Measurements from ENCODE around the gene RGMB. TPM values are rescaled to one million over a fixed set of nuclear protein-coding genes. Genes with fewer than 3 reads are reported as not detected.
A peak's percentile ranks its signal among the peaks of the same experiment; 100 is the strongest.

RGMB gene
- total RNA-seq, 1 experiment from 2014 or later = 31.4 TPM

- no peak for DNase-seq (ENCODE audit: low read depth)
These were observed 5.9 kb upstream of the RGMB start for GRCh38 chr5:98767581-98767980.

DNA sequence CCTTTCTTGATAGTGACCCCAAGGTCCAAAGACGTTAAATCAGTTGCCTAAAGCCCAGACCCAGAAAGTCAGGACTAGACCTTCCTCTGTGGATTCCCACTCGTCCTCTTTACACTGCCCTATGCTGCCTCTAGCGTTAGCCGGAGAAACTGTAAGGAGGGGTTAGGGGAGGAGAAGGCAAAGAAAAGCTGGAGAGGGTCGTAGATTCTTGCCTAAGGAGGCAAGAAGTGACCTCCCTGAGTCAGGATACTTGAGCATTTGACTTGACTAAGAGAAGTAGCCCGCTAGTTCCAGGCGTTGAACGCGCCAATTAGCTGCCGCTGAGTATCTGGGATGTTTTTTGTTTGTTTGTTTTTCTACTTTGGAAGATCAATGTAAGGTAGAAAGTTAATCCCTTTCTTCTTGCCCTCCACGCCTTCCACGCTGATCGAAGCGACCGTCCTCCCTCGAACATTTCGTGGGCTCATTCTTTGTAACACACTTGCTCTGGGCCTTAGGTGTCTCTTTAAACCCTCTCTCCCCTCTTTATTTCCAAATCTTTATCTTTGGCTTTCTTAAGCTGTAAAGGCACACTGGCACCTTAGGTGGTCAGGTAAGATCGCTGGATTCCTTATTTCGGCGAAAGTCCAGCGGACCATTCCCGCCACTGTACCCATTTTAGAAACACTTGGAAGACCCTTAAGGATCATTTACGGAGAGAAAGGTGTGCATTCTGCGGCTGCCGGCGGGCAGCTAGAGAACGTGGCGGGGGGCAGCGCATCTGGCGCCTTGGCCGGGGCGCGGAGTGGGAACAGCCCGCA is 5.1 kb upstream of the RGMB start:
- peak; percentile 52 for DNase-seq (ENCODE audit: low read depth)

DNA sequence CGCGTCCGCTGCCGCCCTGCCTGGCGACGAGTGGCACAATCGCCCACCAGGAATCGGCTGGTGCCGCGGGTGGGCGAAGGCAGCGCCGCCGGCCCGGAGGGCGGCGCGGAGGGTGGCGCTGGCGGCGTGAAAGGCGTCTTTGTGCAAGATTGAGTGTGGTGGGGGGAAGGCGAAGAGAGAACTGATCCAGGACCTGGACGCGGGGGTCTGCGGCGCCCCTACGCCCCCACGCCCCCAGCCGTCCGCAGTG is 4.6 kb upstream of the RGMB start:
- no peak for DNase-seq (ENCODE audit: low read depth)

GRCh38 chr5:98769210-98769958 is 4.1 kb upstream of the RGMB start:
- DNase-seq (ENCODE audit: low read depth) = peak; percentile 47

DNA sequence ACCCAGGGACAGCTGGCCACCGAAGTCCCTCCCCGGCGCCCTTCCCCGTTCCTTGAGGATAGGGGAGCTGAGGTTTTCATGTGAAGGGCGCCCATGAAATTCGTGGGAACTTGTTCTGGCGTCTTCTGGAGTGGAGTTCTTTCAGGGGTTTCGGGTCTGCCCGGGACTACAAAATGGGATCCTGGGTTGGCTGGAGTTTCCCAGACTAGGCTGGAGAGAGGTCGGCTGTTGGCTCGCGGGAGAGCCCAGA is 3.6 kb upstream of the RGMB start:
- no peak for DNase-seq (ENCODE audit: low read depth)

DNA sequence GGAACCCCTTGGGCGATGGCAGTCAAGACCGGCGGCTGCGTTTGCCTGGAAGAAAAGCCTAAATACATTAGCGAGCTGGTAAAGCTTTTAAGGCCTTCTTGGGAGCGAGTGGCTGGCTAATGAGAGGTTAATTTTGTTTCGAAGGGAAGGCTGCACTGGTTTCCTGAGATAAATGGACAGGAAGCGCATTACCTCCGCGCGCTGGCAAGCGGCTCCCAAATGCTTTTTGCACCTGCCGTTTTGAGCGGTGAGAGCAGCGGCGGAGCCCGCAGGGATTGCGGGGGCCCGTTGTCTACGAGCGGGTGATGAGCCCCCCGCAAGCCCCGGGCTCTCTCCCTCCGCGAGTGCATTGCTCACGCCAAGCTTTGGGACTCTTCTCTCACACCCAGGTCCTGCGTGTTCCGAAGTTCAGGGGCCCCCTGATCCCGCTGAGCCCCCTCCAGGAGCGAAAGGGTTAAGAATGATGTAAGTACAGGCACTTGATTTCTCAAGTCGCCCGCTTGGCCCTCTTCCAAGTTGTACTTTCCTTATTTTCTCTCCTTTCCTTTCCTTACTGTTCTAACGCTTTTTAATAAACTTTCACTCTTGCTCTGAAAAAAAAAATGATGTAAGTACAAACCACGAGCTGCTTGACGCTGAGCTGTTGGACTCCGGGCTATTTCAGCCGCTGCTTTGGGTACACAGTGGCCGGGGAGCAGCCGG is 3.1 kb upstream of the RGMB start:
- peak; percentile 50 for DNase-seq (ENCODE audit: low read depth)

- peak; percentile 47 for DNase-seq (ENCODE audit: low read depth)
These were observed 2.5 kb upstream of the RGMB start for GRCh38 chr5:98770911-98771322.

- peak; percentile 72 for DNase-seq (ENCODE audit: low read depth)
These were observed 1.9 kb upstream of the RGMB start for GRCh38 chr5:98771382-98772109.

DNA sequence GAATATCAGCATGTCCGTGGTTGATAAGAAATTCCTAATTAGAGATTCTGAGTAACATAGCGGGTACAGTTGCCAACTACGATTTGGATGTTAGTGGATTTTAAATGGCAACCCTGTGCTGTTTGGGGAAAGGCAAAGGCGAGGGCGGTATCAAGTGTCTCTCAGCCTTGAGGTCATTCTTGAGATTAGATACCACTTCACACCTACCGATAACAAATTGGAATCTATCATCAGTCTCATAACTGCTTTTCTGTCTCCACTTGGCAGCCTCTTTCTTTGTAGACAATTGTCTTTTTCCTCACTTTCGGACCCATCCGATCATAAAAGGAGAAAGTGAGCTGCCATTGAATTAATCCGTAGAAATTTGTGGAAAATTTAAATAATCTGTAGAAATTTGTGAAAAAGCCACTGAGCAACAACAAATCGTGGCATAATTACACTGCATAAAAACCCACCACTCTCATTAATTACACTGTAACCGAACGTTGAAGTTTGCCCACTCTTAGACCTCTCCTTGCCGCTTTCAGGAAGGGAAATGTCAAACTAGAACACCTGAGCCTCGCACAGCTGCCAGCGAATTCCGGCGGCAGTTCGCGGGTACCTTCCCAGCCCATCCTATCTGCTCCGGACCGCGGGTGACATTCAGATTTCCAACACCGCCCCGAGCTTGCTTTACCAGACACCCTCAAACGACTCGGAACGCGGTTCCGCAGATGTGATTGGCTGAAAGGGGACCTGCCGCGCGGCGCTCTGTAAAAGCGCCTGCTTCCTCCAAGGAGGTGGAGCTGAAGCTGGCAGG is 849 bp upstream of the RGMB start:
- DNase-seq (ENCODE audit: low read depth) = no peak

GRCh38 chr5:98773214-98773463 is 324 bp upstream of the RGMB start:
- DNase-seq (ENCODE audit: low read depth) = no peak

GRCh38 chr5:98774192-98775033 is 950 bp downstream of the RGMB start:
- peak; percentile 61 for DNase-seq (ENCODE audit: low read depth)

DNA sequence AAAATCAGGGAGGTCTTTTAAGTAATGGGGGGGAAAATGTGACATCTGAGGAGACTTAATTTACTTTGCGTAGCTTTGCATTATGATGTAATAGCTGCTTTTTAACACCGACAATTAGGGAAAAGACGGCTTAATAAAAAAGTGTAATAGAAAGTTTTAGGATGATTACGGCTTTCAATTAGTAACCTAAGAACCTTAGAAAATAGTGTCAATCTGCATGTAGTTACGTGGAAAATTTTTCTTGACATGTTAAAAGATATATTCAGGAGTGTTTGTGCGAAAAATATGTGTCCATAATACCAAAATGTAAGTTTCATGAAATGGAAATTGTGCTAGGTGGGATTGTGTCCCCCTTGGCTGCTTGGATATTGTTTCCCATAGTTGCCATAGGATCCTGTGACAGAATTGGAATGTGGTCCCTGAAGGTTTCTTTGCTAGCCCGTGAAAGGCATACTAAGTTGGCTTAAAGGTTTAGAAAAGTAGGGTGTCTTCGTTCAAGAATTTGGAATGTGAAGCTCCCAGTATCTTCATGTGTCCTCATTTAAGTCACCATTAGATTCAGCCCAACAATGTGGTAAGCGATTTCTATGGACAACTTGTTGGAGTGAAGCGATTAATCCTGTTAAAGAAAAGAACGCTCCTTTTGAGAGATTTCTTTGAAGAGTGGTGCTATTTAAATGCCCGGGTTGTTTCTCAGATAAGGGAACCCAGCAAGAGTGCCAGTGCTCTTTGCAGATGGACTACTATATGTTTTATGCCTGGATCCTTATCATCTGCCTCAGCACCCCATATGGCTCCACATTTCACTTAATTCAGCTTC is 2.0 kb downstream of the RGMB start:
- no peak for DNase-seq (ENCODE audit: low read depth)

DNA sequence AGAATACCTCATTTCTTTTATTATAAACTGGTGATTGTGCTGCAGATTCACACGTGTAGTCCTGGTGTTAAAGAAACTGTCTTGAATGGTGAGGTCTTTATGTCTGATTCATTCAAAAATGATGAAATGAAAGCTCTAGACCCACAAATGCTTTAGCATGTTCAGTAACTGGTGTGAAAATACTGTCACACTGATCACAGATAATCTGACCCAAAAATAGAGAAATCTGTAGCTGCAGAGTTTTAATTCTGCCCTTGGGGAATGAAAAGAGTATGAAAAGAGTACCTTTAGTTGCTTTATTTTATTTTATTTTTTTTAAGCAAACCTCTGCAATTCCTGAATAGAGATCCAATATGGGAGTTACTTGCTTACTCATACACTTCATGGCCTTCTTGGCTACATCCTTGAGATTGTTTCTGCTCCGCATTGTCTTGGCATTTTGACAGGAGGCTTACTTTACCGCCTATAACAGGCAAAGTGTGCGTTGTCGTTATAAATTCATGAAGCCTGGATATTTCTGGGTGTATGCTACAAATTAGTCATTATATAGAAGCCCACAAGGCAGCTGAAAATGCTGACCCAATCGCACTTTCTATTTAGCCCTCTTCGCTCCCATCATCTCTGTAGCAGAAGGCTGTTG is 2.7 kb downstream of the RGMB start:
- DNase-seq (ENCODE audit: low read depth) = peak; percentile 51

- DNase-seq (ENCODE audit: low read depth) = no peak
These were observed 3.8 kb downstream of the RGMB start for GRCh38 chr5:98777295-98777694.

- DNase-seq (ENCODE audit: low read depth) = no peak
These were observed 5.9 kb downstream of the RGMB start for GRCh38 chr5:98779264-98779877.

DNA sequence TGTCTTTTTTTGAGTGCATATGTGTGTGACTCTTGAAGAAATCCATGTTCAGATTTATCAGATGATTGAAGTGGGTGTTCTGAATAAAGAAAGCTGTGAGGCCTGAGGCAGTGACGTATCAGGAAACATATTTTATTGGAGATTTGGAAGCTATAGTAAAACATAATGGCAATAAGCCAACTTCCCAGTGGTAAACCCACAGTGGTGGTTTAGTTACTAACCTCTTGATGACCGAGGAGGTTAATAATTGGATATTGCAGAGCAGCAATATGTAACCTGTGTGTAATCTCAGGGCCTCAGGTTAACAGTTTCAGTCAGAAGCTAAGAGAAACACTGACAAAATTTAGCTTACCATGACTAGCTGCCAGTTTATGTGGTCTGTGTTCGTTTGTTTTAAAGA is 6.9 kb downstream of the RGMB start:
- DNase-seq (ENCODE audit: low read depth) = no peak

GRCh38 chr5:98781520-98781919 is 8.1 kb downstream of the RGMB start:
- no peak for DNase-seq (ENCODE audit: low read depth)

- DNase-seq (ENCODE audit: low read depth) = no peak
These were observed 8.5 kb downstream of the RGMB start for GRCh38 chr5:98781964-98782363.

Measured in HT1080 (cell line).